Mucosa of descending colon (tissue), 3 donors: ENCODE data around the gene MSI2. TPM values are rescaled to one million over a fixed set of nuclear protein-coding genes. Genes with fewer than 3 reads are reported as not detected.

ENCODE experiments used
- ATAC-seq: fragments of 200-7000 bp; cut with Tn5 transposase; one replicate; pipeline ENCODE4 v1.9.1; 2020; ENCODE audit warnings: mild to moderate bottlenecking, moderate library complexity
- DNase-seq, 3 donors: peaks; one replicate each; pipeline ENCODE4 v3.0.0-alpha.2; 2020
- H3K36me3 ChIP-seq: fragments of 200-600 bp; one replicate; pipeline ENCODE4 v1.8.0; 2021; ENCODE audit warnings: low read depth, mild to moderate bottlenecking
- H3K4me1 ChIP-seq: fragments of 200-600 bp; one replicate; pipeline ENCODE4 v1.8.0; 2021; ENCODE audit warnings: low read depth, mild to moderate bottlenecking
- H3K4me3 ChIP-seq: fragments of 200-600 bp; one replicate; pipeline ENCODE4 v1.8.0; 2021; ENCODE audit warnings: mild to moderate bottlenecking
- H3K9me3 ChIP-seq: fragments of 200-600 bp; one replicate; pipeline ENCODE4 v1.8.0; 2021; ENCODE audit warnings: mild to moderate bottlenecking
- intact Hi-C, 2 donors: fragments of 100-400 bp; cut with DNase I in 1 of 2; cut with micrococcal nuclease in 1 of 2; formaldehyde crosslinking; loops; one replicate each; pipeline versions ENCODE4 v1.11.0 to v1.11.1; 2022; cut with DNase I, micrococcal nuclease
- total RNA-seq, 3 donors: library from RNA; stranded (reverse); fragmentation: NEBNext Ultra II Directional in 2 of 3; extraction: Animal tissue kit (Norgen Biotek cat#: 25700) in 2 of 3; gene quantifications; one replicate each; pipeline versions ENCODE4 v1.2.1 to v1.2.4, GENCODE V29; 2021 to 2023
- TF ChIP-seq, protein P1 (sequence below): fragments of 200-600 bp; IDR thresholded peaks from one replicate; pipeline ENCODE4 v1.8.0; 2022; ENCODE audit warnings: antibody characterized with exemption, mild to moderate bottlenecking
- donor health status: DM: no; HTN: no; CAD: no; lungs with moderate emphysema.
- donor health status: DM: no; HTN: no; CAD: no.
- donor health status: DM: no; HTN: yes; CAD: no.

The MSI2 gene
- total RNA-seq, 3 donors from 2014 or later = 60.0 to 72.6 (median 65.7) TPM

DNA sequence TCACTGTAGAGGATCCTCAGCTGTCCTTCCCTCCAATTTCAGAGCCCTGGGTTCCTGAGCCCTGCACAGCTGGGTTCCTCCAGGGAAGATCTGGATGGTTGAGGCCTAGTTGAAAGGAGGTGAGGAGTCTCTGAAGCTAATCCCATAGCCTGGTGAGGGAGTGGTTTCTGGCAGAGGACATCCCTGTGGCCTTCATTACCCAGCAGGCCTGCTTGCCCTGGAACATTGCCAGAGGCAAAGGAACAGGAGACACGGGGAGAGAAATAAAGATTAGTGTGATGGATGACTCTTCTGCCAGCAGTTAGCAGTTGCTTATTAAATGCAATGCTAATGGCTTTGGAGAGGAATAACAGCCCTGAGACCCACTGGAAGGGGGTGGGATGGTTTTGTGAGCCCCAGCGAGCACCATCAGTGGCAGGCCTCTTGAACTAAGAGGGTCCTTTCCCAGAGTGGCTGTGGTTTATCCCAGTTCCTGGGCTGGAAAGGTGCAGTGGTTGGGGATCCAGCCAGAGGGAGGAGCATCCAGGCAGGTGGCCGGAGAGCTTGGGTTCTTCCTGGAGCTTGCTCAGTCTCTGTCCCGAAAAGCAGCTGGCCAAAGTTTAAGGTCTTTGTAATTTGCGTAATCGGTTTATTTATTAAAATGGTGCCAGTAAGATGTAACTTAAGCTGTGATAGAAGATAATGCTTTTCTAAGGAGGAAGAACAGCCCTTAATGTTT is 279.1 kb downstream of the MSI2 start:
- Histone ChIP-seq H3K4me3 (no peak overlapping the region), H3K4me1 (peaks cover 10% of the 10 kb centered on the region), H3K36me3 (no peaks in the 10 kb centered on the region), H3K9me3 (no peaks in the 10 kb centered on the region)
- intact Hi-C loops = no loop called here
- TF ChIP-seq, protein P1, sequence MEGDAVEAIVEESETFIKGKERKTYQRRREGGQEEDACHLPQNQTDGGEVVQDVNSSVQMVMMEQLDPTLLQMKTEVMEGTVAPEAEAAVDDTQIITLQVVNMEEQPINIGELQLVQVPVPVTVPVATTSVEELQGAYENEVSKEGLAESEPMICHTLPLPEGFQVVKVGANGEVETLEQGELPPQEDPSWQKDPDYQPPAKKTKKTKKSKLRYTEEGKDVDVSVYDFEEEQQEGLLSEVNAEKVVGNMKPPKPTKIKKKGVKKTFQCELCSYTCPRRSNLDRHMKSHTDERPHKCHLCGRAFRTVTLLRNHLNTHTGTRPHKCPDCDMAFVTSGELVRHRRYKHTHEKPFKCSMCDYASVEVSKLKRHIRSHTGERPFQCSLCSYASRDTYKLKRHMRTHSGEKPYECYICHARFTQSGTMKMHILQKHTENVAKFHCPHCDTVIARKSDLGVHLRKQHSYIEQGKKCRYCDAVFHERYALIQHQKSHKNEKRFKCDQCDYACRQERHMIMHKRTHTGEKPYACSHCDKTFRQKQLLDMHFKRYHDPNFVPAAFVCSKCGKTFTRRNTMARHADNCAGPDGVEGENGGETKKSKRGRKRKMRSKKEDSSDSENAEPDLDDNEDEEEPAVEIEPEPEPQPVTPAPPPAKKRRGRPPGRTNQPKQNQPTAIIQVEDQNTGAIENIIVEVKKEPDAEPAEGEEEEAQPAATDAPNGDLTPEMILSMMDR = no peak
- DNase-seq (no peak), ATAC-seq (peak; percentile 43)

DNA sequence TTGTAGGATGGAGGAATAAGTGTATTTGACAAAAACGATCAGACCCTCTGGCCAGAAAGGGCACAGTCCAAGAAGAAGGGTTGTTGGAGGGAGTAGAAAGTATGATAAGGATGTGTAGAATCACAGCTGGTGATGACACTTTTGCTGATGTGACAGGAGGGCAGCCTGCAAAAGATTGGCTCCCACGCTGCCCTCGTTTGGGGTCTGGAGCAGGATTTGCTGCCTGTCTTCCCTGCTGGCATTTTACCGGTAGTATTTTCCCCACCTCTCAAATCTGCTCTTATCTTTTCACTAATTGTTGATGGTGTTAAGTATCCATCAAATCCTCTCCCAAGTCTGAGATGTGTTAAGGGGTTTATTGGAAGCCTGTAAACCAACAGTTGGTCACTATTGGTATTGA is 280.0 kb downstream of the MSI2 start:
- intact Hi-C loops = no loop called here
- Histone ChIP-seq H3K36me3 (no peaks in the 10 kb centered on the region), H3K4me3 (no peak overlapping the region), H3K4me1 (peaks cover 10% of the 10 kb centered on the region), H3K9me3 (no peaks in the 10 kb centered on the region)
- DNase-seq = no peak
- TF ChIP-seq, protein P1 = no peak
- no peak for ATAC-seq

DNA sequence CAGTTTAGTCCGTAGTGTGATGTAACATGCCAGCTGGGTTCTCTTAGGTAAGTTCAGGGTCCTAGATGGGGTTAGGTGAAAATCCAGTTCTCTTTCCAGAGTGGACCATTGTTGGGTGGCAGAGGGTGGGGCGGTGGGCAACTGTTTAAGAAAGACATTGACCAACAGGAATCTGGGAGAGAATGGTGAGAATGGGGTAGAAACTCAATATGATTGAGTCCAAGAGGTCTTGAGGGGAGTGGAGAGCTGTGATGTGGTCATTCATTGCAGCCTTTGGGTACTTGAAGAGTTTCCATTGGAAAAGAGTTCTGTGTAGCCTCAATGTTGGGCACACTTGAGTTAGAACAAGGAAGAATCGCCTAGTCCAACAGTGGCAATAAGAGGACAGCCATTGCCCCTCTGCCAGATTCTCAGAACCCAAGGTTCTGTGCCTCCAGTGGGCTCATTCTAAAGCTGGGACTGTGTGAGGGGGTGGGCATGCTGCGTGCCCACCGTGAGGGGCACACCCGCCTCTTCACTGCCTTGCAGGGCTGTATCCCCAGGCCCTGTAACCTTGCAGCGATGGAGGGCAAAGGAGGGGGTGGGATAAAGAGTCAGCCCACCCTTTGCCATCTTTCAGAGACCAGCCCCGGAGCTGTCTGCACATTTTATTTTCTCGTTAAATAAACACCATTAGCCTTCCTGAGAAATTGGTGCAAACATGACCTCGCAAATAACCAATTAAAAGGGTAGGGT is 280.6 kb downstream of the MSI2 start:
- Histone ChIP-seq H3K36me3 (no peaks in the 10 kb centered on the region), H3K9me3 (no peaks in the 10 kb centered on the region), H3K4me3 (no peak overlapping the region), H3K4me1 (peaks cover 10% of the 10 kb centered on the region)
- TF ChIP-seq, protein P1 = no peak
- ATAC-seq (no peak), DNase-seq (no peak)
- intact Hi-C loops = no loop called here

DNA sequence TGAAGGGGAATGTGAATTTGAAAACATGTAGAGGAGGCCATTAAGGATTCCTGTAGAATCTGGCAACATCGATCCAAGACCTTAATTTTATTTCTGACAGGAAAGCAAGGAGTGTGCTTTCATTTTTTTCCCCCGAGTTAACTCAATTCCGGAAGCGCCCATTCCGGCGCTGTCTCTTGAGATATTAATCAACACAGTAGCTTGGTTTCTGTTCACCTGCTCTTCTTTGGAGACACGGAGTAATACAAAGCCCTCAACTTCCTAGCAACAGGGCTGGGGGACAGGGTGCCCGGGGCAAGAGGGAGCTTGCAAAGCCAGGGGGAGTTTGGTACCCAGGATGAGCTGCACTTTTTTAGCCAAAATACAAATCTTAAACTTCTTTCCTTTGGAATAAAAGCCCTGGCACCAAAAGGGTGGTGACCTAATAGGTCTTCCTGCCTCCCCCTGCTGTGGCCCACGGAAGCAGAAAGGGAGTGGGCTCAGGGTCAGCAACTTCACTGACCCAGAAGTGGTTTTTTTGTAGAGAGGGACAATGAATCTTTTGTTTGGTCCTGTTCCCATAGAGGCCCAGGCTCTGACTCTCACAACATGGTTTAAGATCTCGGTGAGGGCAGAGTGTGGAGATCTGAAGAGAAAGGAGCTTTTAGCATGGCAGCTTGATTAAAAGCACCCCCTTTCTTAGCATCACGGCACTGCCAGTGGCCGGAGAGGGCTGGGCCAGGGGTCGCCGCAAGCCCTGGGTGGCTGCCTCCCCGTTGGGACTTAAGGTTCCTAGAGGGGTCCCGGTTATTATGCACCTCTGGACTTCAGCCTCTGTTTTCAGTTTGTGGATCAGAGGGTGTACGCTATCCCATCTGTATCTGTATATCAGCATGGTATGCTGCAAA is 281.4 kb downstream of the MSI2 start:
- intact Hi-C loops = no loop called here
- H3K4me3 ChIP-seq = no peak overlapping the region
- peaks cover 10% of the 10 kb centered on the region for H3K4me1 ChIP-seq
- DNase-seq (no peak), ATAC-seq (no peak)
- TF ChIP-seq, protein P1 = no peak
- no peaks in the 10 kb centered on the region for H3K36me3 ChIP-seq
- no peaks in the 10 kb centered on the region for H3K9me3 ChIP-seq

DNA sequence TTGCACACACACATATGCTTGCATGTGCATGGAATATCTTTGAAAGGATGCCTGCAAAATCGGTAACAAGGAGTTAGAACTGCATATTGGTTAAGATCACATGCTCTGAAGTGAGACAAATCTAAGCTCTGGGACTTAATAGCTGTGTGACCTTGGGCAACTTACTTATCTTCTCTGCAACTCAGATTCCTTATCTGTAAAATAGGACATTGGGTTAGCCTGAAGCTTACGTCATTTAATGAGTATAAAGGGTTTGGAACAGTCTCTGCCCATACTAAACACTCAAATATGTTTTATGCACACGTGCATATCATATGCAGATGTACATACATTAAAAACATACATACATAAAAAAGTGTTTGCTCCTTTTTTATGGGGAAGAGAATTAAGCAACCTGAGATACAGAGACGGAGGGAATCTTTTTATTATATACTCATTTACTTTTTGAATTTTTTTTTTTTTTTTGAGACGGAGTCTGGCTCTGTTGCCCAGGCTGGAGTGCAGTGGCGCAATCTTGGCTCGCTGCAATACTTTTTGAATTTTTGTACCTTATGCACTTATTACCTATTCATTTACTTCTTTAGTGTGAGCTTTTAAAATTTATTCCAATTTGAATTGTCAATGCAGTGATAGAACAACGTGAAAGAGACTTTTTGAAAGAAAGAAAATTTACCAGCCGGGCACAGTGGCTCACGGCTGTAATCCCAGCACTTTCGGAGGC is 282.6 kb downstream of the MSI2 start:
- intact Hi-C loops = no loop called here
- Histone ChIP-seq H3K4me1 (peaks cover 10% of the 10 kb centered on the region), H3K36me3 (no peaks in the 10 kb centered on the region), H3K4me3 (no peak overlapping the region), H3K9me3 (no peaks in the 10 kb centered on the region)
- DNase-seq (no peak), ATAC-seq (peak; percentile 85)
- TF ChIP-seq, protein P1 = no peak
